K562 treated with DMSO at 1 percent for 4 hours (cell line): ENCODE data around the gene GOT1. TPM values are rescaled to one million over a fixed set of nuclear protein-coding genes. Genes with fewer than 3 reads are reported as not detected.

ENCODE experiments used
- total RNA-seq: library from RNA; unstranded; fragments of 300-600 nt; gene quantifications from 2 replicates; pipeline ENCODE4 v1.2.3, GENCODE V29; 2022; ENCODE audit not compliant: insufficient read depth

GOT1 gene
- total RNA-seq = 65.1 and 96.1 TPM in 2 replicates

DNA sequence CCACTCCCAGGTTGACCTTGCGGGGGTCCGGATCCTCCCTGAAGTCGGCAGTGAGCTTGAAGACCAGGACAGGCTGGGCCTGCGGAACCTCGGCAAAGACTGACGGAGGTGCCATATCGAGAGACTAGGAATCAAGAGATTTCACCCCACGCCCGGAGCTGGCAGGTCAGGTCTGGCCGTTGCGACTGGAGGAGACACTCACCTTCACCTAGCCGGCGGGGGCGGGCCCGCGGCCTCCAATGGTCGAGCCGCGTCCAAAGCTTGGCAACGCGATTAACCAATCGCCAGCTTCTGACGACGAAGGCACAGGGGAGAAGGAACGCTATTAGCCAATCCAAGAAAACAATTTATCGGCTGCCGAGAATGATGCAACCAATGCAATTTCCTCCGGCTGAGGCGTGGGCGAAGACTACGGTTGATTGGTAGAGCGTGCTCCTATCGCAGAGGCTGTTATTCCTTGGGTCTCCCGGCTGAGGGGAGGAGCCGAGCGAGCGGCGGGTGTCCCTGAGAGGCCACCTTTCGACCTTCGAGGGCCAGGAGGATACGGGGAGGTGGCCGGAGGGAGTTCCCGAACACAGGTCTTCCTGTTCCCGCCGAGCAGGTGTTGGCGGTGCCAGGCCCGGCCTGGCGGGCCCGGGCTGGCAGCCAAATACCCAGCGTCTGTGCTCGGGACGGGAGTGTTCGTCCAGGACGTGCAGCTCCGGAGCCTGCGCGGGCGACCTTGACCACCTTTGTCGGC is at the start of gene GOT1:
TSS of gene GOT1 (minus strand) at position 174 of the 739 bp plus-strand sequence. CDS start at position 115, 59 bp downstream.

Other genes starting within 250 kb of the GOT1 start
- not detected in 2 replicates for gene HPSE2, start 194.8 kb downstream of the GOT1 start, total RNA-seq
- not detected in 2 replicates for gene CNNM1, start 101.3 kb downstream of the GOT1 start, total RNA-seq
- not detected in 2 replicates for gene NKX2-3, start 102.3 kb upstream of the GOT1 start, total RNA-seq
- 7.3 and 8.9 TPM in 2 replicates for gene SLC25A28, start 189.8 kb upstream of the GOT1 start, total RNA-seq
- 5.1 and 6.3 TPM in 2 replicates for gene ENTPD7, start 228.9 kb upstream of the GOT1 start, total RNA-seq